WTC11 (cell line): ENCODE data around the gene CTNND2. TPM values are rescaled to one million over a fixed set of nuclear protein-coding genes. Genes with fewer than 3 reads are reported as not detected.

ENCODE experiments used
- ATAC-seq: fragments of 200-7000 bp; cut with Tn5 transposase; 2 replicates; pipeline ENCODE4 v1.10.0; 2021; ENCODE audit warnings: mild to moderate bottlenecking, moderate library complexity
- CTCF ChIA-PET: fragments of 300-600 bp; sonication (Branson Sonifier 250); formaldehyde crosslinking; loops from one replicate; lab custom pipeline; 2021; ENCODE audit warnings: antibody characterized with exemption; lab: Charles Lee
- POLR2A ChIA-PET: fragments of 350-600 bp; sonication (Branson Sonifier 250); formaldehyde crosslinking; loops from one replicate; lab custom pipeline; 2021; ENCODE audit warnings: antibody characterized with exemption; lab: Charles Lee
- DNase-seq: peaks from one replicate; pipeline ENCODE4 v3.0.0; 2021; ENCODE audit warnings: low spot score
- H3K27ac Mint-ChIP-seq: 2 replicates; pipeline ENCODE4 v1.8.0; 2021; ENCODE audit warnings: mixed read lengths
- H3K27me3 Mint-ChIP-seq: 2 replicates; pipeline ENCODE4 v1.8.0; 2021; ENCODE audit warnings: low read depth, mild to moderate bottlenecking, moderate library complexity, mixed read lengths
- H3K36me3 Mint-ChIP-seq: 2 replicates; pipeline ENCODE4 v1.8.0; 2021; ENCODE audit warnings: mixed read lengths
- H3K4me1 Mint-ChIP-seq: 2 replicates; pipeline ENCODE4 v1.8.0; 2022; ENCODE audit warnings: mixed read lengths
- H3K4me3 Mint-ChIP-seq: 2 replicates; pipeline ENCODE4 v1.8.0; 2021; ENCODE audit warnings: mild to moderate bottlenecking, moderate library complexity, mixed read lengths
- H3K9me3 Mint-ChIP-seq: 2 replicates; pipeline ENCODE4 v1.8.0; 2021; ENCODE audit warnings: mixed read lengths
- CTCF ChIP-seq: fragments of 200-600 bp; IDR thresholded peaks from 2 replicates; pipeline ENCODE4 v1.8.0; 2022; ENCODE audit warnings: antibody characterized with exemption
- EMX1 ChIP-seq: fragments of 250-450 bp; sonication (Bioruptor Pico); IDR thresholded peaks from 2 replicates; pipeline ENCODE4 v1.8.0; 2021; ENCODE audit warnings: mild to moderate bottlenecking
- FOXJ3 ChIP-seq: sonication (generic); formaldehyde crosslinking; IDR thresholded peaks from 2 replicates; pipeline ENCODE4 v1.9.0; 2021; ENCODE audit warnings: missing genetic modification reagents, mild to moderate bottlenecking, borderline replicate concordance
- FOXP4 ChIP-seq: sonication (generic); formaldehyde crosslinking; IDR thresholded peaks from 2 replicates; pipeline ENCODE4 v1.8.0; 2022; ENCODE audit warnings: mild to moderate bottlenecking, missing genetic modification reagents
- GABPB1 ChIP-seq: sonication (generic); formaldehyde crosslinking; IDR thresholded peaks from 2 replicates; pipeline ENCODE4 v1.8.1; 2023; ENCODE audit warnings: mild to moderate bottlenecking, missing genetic modification reagents
- HMGXB4 ChIP-seq: sonication (generic); formaldehyde crosslinking; IDR thresholded peaks from 2 replicates; pipeline ENCODE4 v1.8.1; 2023; ENCODE audit warnings: mild to moderate bottlenecking, moderate library complexity, missing genetic modification reagents
- IRF2 ChIP-seq: sonication (generic); formaldehyde crosslinking; IDR thresholded peaks from 2 replicates; pipeline ENCODE4 v1.8.0; 2022; ENCODE audit warnings: low read depth, missing genetic modification reagents, borderline replicate concordance
- MYBL2 ChIP-seq: sonication (generic); formaldehyde crosslinking; IDR thresholded peaks from 2 replicates; pipeline ENCODE4 v1.8.1; 2023; ENCODE audit warnings: mild to moderate bottlenecking, moderate library complexity, missing genetic modification reagents
- NFYB ChIP-seq: sonication (generic); formaldehyde crosslinking; conservative IDR thresholded peaks from 2 replicates; pipeline ENCODE4 v1.8.0; 2022; ENCODE audit warnings: low read depth, missing genetic modification reagents
- SMAD4 ChIP-seq: sonication (generic); formaldehyde crosslinking; IDR thresholded peaks from 2 replicates; pipeline ENCODE4 v1.8.0; 2022; ENCODE audit warnings: mild to moderate bottlenecking, missing genetic modification reagents
- SOX15 ChIP-seq: fragments of 250-450 bp; sonication (Bioruptor Pico); IDR thresholded peaks from 2 replicates; pipeline ENCODE4 v1.9.0; 2021; ENCODE audit warnings: mild to moderate bottlenecking
- SP1 ChIP-seq: sonication (generic); formaldehyde crosslinking; conservative IDR thresholded peaks from 2 replicates; pipeline ENCODE4 v1.8.1; 2022; ENCODE audit warnings: missing genetic modification reagents
- TEAD4 ChIP-seq: sonication (generic); formaldehyde crosslinking; IDR thresholded peaks from 2 replicates; pipeline ENCODE4 v1.8.0; 2022; ENCODE audit warnings: mild to moderate bottlenecking, missing genetic modification reagents
- total RNA-seq: library from RNA; stranded (reverse); gene quantifications from 3 replicates; pipeline ENCODE4 v1.2.3, GENCODE V29; 2021
- TF ChIP-seq, protein P1 (sequence below): sonication (generic); formaldehyde crosslinking; IDR thresholded peaks from 2 replicates; pipeline ENCODE4 v1.8.1; 2022; ENCODE audit warnings: low read depth, missing genetic modification reagents, borderline replicate concordance
- TF ChIP-seq, protein P2 (sequence below): sonication (generic); formaldehyde crosslinking; IDR thresholded peaks from 2 replicates; pipeline ENCODE4 v1.8.0; 2022; ENCODE audit warnings: missing genetic modification reagents
- TF ChIP-seq, protein P3 (sequence below): sonication (generic); formaldehyde crosslinking; IDR thresholded peaks from 2 replicates; pipeline ENCODE4 v1.8.1; 2023; ENCODE audit warnings: mild to moderate bottlenecking, missing genetic modification reagents

CTNND2 gene
- total RNA-seq, 1 experiment from 2014 or later, result 11.9 TPM

DNA sequence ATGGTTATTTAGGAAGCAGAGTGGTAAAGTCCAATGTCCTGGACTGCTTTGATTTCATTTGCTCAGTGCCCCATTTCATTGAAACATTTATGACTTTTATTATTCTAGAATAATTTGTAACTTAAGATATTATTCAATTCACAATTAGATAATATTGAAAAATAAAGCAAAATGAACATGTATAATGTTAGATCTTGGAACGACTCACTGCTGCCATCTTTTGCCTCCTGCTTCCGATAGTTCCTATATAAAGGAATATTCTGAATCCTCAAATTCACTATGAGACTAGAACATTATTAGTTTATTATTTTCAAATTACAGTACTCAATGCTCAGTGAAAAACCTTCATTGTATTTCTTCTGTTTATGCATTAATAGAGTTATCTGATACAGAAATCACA is 2.3 kb upstream of the CTNND2 start (continued):
- TF ChIP-seq FOXP4 (CRISPR knock-in tag) (no peak), IRF2 (CRISPR knock-in tag) (no peak), SMAD4 (no peak), TEAD4 (CRISPR knock-in tag) (no peak), GABPB1 (no peak), FOXJ3 (CRISPR knock-in tag) (no peak), MYBL2 (CRISPR knock-in tag) (no peak), HMGXB4 (no peak)
- TF ChIP-seq, protein P1, sequence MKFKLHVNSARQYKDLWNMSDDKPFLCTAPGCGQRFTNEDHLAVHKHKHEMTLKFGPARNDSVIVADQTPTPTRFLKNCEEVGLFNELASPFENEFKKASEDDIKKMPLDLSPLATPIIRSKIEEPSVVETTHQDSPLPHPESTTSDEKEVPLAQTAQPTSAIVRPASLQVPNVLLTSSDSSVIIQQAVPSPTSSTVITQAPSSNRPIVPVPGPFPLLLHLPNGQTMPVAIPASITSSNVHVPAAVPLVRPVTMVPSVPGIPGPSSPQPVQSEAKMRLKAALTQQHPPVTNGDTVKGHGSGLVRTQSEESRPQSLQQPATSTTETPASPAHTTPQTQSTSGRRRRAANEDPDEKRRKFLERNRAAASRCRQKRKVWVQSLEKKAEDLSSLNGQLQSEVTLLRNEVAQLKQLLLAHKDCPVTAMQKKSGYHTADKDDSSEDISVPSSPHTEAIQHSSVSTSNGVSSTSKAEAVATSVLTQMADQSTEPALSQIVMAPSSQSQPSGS (CRISPR knock-in tag), result no peak
- TF ChIP-seq, protein P2, sequence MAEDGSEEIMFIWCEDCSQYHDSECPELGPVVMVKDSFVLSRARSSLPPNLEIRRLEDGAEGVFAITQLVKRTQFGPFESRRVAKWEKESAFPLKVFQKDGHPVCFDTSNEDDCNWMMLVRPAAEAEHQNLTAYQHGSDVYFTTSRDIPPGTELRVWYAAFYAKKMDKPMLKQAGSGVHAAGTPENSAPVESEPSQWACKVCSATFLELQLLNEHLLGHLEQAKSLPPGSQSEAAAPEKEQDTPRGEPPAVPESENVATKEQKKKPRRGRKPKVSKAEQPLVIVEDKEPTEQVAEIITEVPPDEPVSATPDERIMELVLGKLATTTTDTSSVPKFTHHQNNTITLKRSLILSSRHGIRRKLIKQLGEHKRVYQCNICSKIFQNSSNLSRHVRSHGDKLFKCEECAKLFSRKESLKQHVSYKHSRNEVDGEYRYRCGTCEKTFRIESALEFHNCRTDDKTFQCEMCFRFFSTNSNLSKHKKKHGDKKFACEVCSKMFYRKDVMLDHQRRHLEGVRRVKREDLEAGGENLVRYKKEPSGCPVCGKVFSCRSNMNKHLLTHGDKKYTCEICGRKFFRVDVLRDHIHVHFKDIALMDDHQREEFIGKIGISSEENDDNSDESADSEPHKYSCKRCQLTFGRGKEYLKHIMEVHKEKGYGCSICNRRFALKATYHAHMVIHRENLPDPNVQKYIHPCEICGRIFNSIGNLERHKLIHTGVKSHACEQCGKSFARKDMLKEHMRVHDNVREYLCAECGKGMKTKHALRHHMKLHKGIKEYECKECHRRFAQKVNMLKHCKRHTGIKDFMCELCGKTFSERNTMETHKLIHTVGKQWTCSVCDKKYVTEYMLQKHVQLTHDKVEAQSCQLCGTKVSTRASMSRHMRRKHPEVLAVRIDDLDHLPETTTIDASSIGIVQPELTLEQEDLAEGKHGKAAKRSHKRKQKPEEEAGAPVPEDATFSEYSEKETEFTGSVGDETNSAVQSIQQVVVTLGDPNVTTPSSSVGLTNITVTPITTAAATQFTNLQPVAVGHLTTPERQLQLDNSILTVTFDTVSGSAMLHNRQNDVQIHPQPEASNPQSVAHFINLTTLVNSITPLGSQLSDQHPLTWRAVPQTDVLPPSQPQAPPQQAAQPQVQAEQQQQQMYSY (CRISPR knock-in tag), result no peak

DNA sequence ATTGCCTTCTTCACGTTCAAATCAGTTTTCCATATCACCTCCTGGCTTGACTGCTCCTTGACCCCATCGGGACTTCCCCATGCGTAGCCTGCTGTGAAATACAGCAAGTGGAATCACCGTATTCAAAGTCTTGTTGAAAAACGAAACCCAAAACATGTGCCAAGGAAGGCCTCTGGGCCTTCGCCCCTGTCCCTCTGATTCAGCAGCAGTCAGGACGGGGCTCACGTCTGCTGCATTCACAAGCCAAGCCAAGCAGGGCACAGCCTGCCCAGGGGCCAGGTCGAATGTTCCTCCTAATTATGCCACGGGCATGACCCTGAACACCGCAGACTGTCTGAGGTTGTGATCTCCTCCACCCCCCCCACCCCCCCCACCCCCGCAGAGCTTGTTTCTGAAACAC is 960 bp upstream of the CTNND2 start:
- Mint-ChIP-seq H3K27ac (no peak overlapping the region), H3K4me3 (peak overlapping the region; percentile 64), H3K9me3 (no peaks in the 10 kb centered on the region), H3K27me3 (peaks cover 44% of the 10 kb centered on the region), H3K36me3 (no peaks in the 10 kb centered on the region), H3K4me1 (peaks cover 30% of the 10 kb centered on the region)
- ChIA-PET CTCF (interaction anchor here (1.6 kb wide), 1 partner anchor 13 kb away, joined by 5 read pairs; no protein-coding TSS in a partner anchor), POLR2A (no interaction called here)
- peak; percentile 16 for DNase-seq
- TF ChIP-seq, protein P3, sequence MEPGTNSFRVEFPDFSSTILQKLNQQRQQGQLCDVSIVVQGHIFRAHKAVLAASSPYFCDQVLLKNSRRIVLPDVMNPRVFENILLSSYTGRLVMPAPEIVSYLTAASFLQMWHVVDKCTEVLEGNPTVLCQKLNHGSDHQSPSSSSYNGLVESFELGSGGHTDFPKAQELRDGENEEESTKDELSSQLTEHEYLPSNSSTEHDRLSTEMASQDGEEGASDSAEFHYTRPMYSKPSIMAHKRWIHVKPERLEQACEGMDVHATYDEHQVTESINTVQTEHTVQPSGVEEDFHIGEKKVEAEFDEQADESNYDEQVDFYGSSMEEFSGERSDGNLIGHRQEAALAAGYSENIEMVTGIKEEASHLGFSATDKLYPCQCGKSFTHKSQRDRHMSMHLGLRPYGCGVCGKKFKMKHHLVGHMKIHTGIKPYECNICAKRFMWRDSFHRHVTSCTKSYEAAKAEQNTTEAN (CRISPR knock-in tag), result no peak
- TF ChIP-seq SP1 (no peak), SMAD4 (no peak), CTCF (no peak), EMX1 (CRISPR knock-in tag) (no peak), SOX15 (CRISPR knock-in tag) (no peak), NFYB (CRISPR knock-in tag) (no peak)
- TF ChIP-seq, protein P1 (CRISPR knock-in tag), result no peak
- ATAC-seq, result no peak
